ENCODE results near the gene UBE2K.
"Not testable (repeated sequence)": the region's sequence is repeated elsewhere in the genome, so short reads cannot be mapped to it uniquely, and the experiment has no call there.

UBE2K gene

DNA sequence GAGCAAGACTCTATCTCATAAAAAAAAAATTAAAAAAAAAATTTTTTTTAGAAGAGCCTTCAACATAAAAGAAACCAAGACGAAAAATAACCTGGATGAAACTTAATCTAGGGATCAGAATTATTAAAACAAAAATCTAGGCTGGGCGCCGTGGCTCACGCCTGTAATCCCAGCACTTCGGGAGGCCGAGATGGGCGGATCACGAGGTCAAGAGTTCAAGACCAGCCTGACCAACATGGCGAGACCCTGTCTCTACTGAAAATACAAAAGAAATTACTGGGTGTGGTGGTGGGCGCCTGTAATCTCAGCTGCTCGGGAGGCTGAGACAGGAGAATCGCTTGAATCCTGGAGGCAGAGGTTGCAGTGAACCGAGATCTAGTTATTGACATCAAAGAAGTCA is 95.0 kb downstream of the UBE2K start:
- DNase-seq, result not testable (repeated sequence)

DNA sequence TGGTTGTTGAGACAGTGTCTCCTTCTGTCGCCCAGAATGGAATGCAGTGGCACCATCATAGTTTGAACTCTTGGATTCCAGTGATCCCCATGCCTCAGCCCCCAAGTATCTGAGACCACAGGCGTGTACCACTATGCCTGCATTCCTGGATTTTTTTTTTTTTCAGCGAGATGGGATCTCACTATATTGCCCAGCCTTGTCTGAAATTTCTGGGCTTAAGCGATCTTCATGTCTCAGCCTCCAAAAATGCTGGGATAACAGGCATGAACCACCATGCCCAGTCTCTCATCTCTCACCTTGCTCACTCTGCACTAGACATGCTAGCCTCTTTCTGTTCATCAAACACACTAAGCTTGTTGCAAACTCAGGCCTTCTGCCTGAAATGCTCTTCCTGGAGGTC is 104.1 kb downstream of the UBE2K start:
- DNase-seq, result no peak

DNA sequence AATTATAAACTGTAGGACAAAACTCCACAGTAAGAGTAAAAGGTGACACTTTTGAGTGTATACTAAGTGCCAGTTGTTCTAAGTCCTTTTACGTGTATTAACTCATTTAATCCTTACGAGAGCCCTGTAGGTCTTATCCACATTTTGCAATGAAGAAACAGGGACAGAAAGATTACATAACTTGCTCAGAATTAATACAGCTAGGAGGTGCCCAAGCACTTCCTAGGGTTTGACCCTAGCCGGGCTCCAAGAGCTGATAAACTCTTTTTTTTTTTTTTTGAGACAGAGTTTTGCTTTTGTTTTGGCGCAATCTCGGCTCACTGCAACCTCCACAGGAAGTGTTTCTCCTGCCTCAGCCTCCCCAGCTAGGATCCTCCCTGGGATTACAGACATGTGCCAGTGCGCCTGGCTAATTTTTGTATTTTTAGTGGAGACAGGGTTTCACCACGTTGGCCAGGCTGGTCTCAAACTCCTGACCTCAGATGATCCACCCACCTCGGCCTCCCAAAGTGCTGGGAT is 110.4 kb downstream of the UBE2K start:
- no peak for DNase-seq

DNA sequence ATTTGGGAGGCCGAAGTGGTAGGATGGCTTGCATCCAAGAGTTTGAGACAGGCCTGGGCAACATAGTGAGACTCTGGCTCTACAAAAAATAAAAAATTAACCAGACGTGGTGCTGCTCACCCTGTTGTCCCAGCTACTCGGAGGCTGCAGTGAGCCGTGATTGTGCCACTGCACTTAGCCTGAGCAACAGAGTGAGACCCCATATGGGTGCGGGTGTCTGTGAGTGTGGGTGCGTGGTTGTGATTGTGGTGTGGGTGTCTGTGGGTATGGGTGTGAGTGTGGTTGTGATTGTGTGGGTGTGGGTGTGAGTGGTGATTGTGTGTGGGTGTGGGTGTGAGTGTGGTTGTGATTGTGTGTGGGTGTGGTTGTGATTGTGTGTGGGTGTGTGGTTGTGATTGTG is 114.6 kb downstream of the UBE2K start:
- peak in 1 of 58 donors; percentile 16 for DNase-seq

DNA sequence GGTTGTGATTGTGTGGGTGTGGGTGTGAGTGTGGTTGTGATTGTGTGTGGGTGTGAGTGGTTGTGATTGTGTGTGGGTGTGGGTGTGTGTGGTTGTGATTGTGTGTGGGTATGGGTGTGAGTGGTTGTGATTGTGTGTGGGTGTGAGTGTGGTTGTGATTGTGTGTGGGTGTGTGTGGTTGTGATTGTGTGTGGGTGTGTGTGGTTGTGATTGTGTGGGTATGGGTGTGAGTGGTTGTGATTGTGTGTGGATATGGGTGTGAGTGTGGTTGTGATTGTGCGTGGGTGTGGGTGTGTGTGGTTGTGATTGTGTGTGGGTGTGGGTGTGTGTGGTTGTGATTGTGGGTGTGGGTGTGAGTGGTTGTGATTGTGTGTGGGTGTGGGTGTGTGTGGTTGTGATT is 115.1 kb downstream of the UBE2K start:
- not testable (repeated sequence) for DNase-seq

DNA sequence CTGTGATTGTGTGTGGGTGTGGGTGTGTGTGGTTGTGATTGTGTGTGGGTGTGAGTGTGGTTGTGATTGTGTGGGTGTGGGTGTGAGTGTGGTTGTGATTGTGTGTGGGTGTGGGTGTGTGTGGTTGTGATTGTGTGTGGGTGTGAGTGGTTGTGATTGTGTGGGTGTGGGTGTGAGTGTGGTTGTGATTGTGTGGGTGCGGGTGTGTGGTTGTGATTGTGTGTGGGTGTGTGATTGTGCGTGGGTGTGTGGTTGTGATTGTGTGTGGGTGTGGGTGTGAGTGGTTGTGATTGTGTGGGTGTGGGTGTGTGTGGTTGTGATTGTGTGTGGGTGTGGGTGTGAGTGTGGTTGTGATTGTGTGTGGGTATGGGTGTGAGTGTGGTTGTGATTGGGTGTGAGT is 115.8 kb downstream of the UBE2K start:
- not testable (repeated sequence) for DNase-seq

DNA sequence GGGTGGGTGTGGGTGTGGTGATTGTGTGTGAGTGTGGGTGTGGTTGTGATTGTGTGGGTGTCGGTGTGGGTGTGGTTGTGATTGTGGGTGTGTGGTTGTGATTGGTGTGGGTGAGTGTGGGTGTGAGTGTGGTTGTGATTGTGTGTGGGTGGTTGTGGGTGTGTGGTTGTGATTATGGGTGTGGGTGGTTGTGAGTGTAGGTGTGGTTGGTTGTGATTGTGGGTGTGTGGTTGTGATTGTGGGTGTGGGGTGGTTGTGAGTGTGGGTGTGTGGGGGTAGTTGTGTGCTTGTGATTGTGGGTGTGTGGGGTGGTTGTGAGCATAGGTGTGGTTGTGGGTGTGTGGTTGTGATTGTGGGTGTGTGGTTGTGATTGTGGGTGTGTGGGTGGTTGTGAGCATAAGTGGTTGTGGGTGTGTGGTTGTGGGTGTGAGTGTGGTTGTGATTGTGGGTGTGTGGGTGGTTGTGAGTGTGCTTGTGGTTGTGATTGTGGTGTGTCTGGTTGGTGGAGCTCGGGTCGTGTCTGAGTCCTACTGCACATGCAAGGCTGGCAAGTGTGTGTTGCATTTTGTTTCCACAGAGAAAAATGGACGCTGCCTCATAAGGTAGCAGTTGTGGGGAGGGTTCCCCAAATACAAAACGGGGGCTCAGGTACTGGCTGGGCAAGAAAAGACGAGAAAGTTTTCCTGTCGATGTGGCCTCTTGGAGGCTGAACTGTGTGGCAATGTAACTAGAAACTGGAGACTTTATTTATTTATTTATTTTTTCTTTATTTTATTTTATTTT is 116.7 kb downstream of the UBE2K start:
- peak in 1 of 58 donors; percentile 44 for DNase-seq

DNA sequence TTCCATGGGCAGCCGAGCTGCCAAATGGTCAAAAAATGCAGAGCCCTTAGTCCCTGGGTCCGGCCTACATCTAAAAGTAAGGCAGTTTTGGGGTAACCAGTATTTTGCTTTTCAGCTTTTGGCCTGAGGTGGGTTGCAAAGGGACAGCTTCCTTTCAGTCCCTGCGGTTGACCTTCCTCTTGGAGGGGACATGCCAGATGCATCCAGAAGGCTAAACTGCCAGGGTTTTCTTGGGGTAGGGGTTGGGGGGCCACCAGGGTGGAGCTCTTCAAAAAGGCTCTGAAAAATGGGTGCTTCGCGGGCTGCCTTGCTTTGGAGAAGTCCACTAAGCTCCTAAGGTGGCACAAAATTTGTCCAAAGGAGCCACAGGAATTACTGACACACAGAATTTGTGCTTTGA is 120.7 kb downstream of the UBE2K start:
- no peak for DNase-seq

DNA sequence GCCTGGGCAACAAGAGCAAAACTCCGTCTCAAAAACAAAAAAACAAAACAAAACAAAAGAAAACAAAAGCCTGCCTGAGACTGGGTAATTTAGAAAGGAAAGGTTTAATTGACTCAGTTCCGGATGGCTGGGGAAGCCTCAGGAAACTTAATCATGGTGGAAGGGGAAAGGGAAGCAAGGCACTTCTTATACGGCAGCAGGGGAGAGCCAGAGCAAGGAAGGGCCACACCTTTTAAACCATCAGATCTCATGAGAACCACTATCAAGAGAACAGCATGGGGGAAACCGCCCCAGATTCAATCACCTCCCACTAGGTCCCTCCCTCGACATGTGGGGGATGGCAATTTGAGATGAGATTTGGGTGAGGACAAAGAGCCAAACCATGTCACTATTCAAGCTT is 122.2 kb downstream of the UBE2K start:
- no peak for DNase-seq

DNA sequence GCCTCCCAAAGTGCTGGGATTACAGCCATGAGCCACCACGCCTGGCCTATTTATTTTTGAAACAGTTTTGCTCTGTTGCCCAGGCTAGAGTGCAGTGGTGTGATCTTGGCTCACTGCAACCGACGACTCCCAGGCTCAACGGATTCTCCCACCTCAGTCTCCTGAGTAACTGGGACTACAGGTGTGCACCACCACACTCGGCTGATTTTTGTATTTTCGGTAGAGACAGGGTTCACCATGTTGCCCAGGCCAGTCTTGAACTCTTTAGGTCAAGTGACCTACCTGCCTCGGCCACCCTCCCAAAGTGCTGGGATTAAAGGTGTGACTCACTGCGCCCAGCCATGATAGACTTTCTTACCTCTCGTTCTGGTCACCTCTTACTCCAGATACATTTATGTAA is 124.0 kb downstream of the UBE2K start:
- no peak for DNase-seq

DNA sequence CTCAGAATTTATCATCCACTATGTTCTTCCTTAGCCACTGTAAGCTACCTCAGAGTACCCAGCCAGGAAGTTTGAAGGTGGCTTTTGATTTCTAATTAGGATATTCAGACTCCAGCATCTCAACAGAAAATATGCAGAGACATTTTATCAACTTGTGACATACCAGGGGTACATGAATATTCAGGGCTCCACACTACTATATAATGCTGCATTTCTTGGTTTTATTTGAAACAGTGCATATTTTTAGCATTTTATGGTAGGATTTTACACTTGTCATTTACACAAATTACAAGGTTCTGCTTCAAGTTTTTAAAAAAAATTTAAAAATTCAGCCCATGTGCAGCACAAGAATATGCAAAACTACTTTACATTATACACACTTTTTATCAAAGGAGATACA is 124.7 kb downstream of the UBE2K start:
- DNase-seq, result no peak

DNA sequence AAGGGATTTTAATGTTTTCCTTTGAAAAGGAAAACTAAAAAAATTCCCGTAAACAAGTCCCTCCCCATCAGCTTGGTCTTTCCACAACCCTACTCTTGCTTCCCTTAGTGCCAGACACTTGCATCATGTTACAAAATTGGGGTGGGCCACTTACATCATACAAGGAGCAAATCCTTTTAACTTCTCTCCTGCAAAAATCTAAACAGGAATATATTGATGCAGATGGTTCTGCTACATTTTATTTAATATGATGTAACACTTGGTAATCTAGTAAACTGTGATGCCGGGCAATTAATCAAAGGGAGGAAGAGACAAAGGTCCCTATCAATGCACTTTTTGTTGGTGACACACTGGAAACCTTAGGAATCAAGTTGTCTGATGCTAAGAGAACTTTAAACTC is 125.3 kb downstream of the UBE2K start:
- DNase-seq, result no peak

DNA sequence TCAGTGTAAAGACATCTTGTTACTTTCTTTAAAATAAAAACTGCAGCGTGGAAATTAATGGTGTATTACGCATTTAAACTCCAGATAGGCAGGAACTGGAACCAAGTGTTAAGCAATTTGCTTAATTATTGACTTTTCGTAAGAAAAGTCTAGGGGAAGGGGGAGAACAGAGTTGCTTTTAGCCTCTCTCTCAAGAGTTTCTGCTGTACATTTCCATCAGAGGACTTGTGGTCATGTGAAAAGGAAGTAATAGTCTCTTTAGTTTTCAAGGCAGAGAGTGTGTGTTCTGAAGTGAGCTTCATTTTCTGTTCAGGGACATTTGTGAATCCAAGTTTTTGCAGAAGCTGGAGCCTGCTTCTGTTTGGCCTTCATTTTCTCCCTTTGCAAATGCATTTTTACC is 127.2 kb downstream of the UBE2K start:
- no peak for DNase-seq

DNA sequence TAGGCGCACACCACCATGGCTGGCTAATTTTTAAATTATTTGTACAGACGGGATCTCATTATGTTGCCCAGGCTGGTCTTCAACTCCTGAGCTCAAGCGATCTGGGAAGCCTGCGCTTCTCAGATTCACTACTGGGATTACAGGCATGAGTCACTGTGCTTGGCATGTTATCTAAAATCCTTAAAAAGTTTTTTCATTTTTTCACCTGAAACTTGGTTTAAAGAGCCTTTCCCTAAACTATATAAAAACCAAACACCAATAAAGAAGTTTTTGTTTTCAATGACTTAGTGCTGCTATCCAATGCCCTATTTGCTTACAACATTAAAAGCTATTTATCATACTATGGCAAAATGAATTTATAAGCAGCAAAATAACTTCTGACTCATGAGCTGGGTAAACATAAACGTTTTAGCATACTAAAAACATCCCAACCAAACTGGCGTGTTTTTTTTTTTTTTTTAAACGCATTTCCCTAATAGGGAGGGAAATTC is 127.8 kb downstream of the UBE2K start:
- DNase-seq, result no peak
